ENCODE data around the gene MFSD6. TPM values are rescaled to one million over a fixed set of nuclear protein-coding genes. Genes with fewer than 3 reads are reported as not detected.

The MFSD6 gene
- total RNA-seq, 1 experiment from 2014 or later = 4.7 TPM

GRCh38 chr2:190486037-190486623, 78.0 kb downstream of the MFSD6 start (continued):
- TF ChIP-seq, protein P1, sequence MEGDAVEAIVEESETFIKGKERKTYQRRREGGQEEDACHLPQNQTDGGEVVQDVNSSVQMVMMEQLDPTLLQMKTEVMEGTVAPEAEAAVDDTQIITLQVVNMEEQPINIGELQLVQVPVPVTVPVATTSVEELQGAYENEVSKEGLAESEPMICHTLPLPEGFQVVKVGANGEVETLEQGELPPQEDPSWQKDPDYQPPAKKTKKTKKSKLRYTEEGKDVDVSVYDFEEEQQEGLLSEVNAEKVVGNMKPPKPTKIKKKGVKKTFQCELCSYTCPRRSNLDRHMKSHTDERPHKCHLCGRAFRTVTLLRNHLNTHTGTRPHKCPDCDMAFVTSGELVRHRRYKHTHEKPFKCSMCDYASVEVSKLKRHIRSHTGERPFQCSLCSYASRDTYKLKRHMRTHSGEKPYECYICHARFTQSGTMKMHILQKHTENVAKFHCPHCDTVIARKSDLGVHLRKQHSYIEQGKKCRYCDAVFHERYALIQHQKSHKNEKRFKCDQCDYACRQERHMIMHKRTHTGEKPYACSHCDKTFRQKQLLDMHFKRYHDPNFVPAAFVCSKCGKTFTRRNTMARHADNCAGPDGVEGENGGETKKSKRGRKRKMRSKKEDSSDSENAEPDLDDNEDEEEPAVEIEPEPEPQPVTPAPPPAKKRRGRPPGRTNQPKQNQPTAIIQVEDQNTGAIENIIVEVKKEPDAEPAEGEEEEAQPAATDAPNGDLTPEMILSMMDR (IDR thresholded peaks at IDR 0.05) = no peak
- TF ChIP-seq SOX15 (CRISPR knock-in tag; IDR thresholded peaks at IDR 0.05) (no peak), RELA (CRISPR knock-in tag; IDR thresholded peaks at IDR 0.05; ENCODE audit: borderline replicate concordance) (no peak), JUN (CRISPR knock-in tag; IDR thresholded peaks at IDR 0.05) (no peak)

DNA sequence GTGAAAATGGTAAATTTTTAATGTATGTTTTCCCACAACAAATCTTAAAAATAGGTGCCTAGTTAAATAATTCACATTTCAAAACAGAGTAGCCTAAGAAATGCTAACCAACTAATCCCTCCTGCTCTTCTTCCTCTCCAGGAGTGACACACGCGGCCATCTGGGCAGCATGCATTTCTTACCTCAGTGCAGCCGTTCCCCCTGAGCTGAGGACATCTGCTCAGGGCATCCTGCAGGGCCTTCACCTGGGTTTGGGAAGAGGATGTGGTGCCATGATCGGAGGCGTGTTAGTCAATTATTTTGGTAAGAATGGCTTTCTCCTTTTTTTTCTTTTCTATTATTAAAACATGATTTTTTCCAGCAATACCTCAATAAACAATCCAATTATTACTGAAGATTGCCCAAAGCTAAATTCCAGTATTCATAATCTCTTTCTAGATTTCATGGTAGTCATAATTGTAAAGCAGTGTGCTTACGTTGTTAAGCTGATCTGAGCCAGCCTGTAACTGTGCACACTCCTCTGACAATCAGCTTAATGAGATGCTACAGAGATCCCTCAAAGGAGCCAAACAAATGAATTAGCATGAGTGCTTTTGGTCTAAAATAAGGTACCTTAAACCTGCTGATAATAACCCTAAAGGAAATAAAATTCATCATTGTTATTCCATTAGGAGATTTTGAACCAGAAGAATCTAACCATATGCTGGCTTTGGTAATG, 80.5 kb downstream of the MFSD6 start:
- no peak for DNase-seq (ENCODE audit: low spot score)
- Mint-ChIP-seq H3K4me1 (peaks cover 19% of the 10 kb centered on the region), H3K9me3 (peaks cover 23% of the 10 kb centered on the region), H3K27ac (no peak overlapping the region), H3K4me3 (no peak overlapping the region), H3K36me3 (peaks cover 19% of the 10 kb centered on the region), H3K27me3 (ENCODE audit: low read depth) (no peaks in the 10 kb centered on the region)
- ChIA-PET CTCF (no interaction called here), POLR2A (no interaction called here)
- no peak for TF ChIP-seq PRDM15 (CRISPR knock-in tag; IDR thresholded peaks at IDR 0.05)
- TF ChIP-seq, protein P2, sequence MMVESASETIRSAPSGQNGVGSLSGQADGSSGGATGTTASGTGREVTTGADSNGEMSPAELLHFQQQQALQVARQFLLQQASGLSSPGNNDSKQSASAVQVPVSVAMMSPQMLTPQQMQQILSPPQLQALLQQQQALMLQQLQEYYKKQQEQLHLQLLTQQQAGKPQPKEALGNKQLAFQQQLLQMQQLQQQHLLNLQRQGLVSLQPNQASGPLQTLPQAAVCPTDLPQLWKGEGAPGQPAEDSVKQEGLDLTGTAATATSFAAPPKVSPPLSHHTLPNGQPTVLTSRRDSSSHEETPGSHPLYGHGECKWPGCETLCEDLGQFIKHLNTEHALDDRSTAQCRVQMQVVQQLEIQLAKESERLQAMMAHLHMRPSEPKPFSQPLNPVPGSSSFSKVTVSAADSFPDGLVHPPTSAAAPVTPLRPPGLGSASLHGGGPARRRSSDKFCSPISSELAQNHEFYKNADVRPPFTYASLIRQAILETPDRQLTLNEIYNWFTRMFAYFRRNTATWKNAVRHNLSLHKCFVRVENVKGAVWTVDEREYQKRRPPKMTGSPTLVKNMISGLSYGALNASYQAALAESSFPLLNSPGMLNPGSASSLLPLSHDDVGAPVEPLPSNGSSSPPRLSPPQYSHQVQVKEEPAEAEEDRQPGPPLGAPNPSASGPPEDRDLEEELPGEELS (CRISPR knock-in tag; IDR thresholded peaks at IDR 0.05) = no peak
- no peak for TF ChIP-seq ARID4B (CRISPR knock-in tag; IDR thresholded peaks at IDR 0.05; ENCODE audit: borderline replicate concordance)
- no peak for TF ChIP-seq ATF1 (CRISPR knock-in tag; IDR thresholded peaks at IDR 0.05)
- TF ChIP-seq ZNF232 (CRISPR knock-in tag; IDR thresholded peaks at IDR 0.05) = no peak
- TF ChIP-seq CREM (CRISPR knock-in tag; IDR thresholded peaks at IDR 0.05) = no peak
- TF ChIP-seq STAT6 (CRISPR knock-in tag; conservative IDR thresholded peaks at IDR 0.05; ENCODE audit: low read depth) = no peak
- no peak for TF ChIP-seq RELA (CRISPR knock-in tag; IDR thresholded peaks at IDR 0.05; ENCODE audit: borderline replicate concordance)
- no peak for TF ChIP-seq ZNF671 (CRISPR knock-in tag; IDR thresholded peaks at IDR 0.05)
- no peak for TF ChIP-seq GABPB1 (CRISPR knock-in tag; IDR thresholded peaks at IDR 0.05)
- no peak for TF ChIP-seq GRHL2 (CRISPR knock-in tag; IDR thresholded peaks at IDR 0.05; ENCODE audit: insufficient replicate concordance, severe bottlenecking)
- TF ChIP-seq AR (CRISPR knock-in tag; IDR thresholded peaks at IDR 0.05) = no peak
- TF ChIP-seq NFYB (CRISPR knock-in tag; conservative IDR thresholded peaks at IDR 0.05; ENCODE audit: low read depth) = no peak
- ATAC-seq = no peak
